Brain microvascular endothelial cell (primary cell): ENCODE measurements around the gene MYORG.

ENCODE experiments used
- DNase-seq: peaks from one replicate; pipeline ENCODE4 v3.0.0-alpha.2; 2020
- H3K27ac ChIP-seq: fragments of 250-450 bp; sonication (Bioruptor Pico); 2 replicates; pipeline ENCODE4 v1.5.1; 2020; ENCODE audit warnings: mild to moderate bottlenecking, moderate library complexity
- H3K27me3 ChIP-seq: fragments of 250-450 bp; sonication (Bioruptor Pico); replicated peaks from 2 replicates; pipeline ENCODE4 v1.5.1; 2020; ENCODE audit warnings: mild to moderate bottlenecking
- H3K36me3 ChIP-seq: fragments of 250-450 bp; sonication (Bioruptor Pico); replicated peaks from 2 replicates; pipeline ENCODE4 v1.5.1; 2020; ENCODE audit warnings: mild to moderate bottlenecking
- H3K4me3 ChIP-seq: 2 replicates; pipeline ENCODE4 v1.5.1; 2011; ENCODE audit warnings: low read depth, mild to moderate bottlenecking, control low read depth, low read length, moderate library complexity
- in situ Hi-C: cut with HindIII; loops from 2 replicates; pipeline ENCODE4 v1.10.0; 2017; ENCODE audit warnings: low sequenced_read_pairs, low pct_ligation_motif_present
- TF ChIP-seq, protein P1 (sequence below): IDR thresholded peaks from 2 replicates; pipeline ENCODE4 v1.5.1; 2011; ENCODE audit warnings: low read depth, mild to moderate bottlenecking, moderate library complexity, low read length, control low read depth, inconsistent platforms; ENCODE audit errors: missing control alignments

The MYORG gene

GRCh38 chr9:34383904-34384303 is 7.2 kb upstream of the MYORG start:
- no peaks in the 10 kb centered on the region for H3K27me3 ChIP-seq
- no peak for DNase-seq
- H3K36me3 ChIP-seq, result no peaks in the 10 kb centered on the region
- TF ChIP-seq, protein P1, sequence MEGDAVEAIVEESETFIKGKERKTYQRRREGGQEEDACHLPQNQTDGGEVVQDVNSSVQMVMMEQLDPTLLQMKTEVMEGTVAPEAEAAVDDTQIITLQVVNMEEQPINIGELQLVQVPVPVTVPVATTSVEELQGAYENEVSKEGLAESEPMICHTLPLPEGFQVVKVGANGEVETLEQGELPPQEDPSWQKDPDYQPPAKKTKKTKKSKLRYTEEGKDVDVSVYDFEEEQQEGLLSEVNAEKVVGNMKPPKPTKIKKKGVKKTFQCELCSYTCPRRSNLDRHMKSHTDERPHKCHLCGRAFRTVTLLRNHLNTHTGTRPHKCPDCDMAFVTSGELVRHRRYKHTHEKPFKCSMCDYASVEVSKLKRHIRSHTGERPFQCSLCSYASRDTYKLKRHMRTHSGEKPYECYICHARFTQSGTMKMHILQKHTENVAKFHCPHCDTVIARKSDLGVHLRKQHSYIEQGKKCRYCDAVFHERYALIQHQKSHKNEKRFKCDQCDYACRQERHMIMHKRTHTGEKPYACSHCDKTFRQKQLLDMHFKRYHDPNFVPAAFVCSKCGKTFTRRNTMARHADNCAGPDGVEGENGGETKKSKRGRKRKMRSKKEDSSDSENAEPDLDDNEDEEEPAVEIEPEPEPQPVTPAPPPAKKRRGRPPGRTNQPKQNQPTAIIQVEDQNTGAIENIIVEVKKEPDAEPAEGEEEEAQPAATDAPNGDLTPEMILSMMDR, result no peak
- in situ Hi-C loops, result no loop called here
- H3K4me3 ChIP-seq, result no peak overlapping the region
- no peak overlapping the region for H3K27ac ChIP-seq

DNA sequence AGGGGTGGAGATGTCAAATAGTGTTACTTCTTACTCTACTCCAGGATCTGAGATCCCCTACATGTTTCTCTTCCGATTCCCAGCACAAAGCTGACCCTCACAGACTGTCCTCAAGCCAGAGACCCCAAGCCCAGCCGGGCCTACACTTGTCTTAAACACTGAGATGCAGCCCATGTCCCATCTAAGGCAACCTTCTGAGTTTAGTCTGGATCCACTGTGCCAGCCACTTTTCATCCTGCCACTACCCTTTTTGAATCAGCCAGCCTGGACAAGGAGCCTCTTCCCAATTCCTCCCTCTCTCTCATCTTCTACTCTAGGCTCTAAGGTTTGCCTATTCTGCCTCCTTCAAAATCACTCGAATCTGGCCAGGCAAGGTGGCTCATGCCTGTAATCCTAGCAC is 6.2 kb upstream of the MYORG start:
- in situ Hi-C loops, result no loop called here
- Histone ChIP-seq H3K36me3 (no peaks in the 10 kb centered on the region), H3K4me3 (no peak overlapping the region), H3K27ac (no peak overlapping the region), H3K27me3 (no peaks in the 10 kb centered on the region)
- DNase-seq, result no peak
- TF ChIP-seq, protein P1, result no peak

- no peaks in the 10 kb centered on the region for H3K36me3 ChIP-seq
- no peak overlapping the region for H3K4me3 ChIP-seq
- TF ChIP-seq, protein P1, result no peak
- no peaks in the 10 kb centered on the region for H3K27me3 ChIP-seq
- in situ Hi-C loops, result no loop called here
- no peak for DNase-seq
- no peak overlapping the region for H3K27ac ChIP-seq
These were observed 5.4 kb upstream of the MYORG start for GRCh38 chr9:34382054-34382453.

- no peak overlapping the region for H3K27ac ChIP-seq
- no peaks in the 10 kb centered on the region for H3K27me3 ChIP-seq
- no peaks in the 10 kb centered on the region for H3K36me3 ChIP-seq
- no peak for DNase-seq
- in situ Hi-C loops, result no loop called here
- H3K4me3 ChIP-seq, result peak overlapping the region; percentile 57
- TF ChIP-seq, protein P1, result no peak
These were observed 4.6 kb upstream of the MYORG start for GRCh38 chr9:34381323-34381722.

GRCh38 chr9:34380511-34381315 is 4.0 kb upstream of the MYORG start:
- Histone ChIP-seq H3K36me3 (no peaks in the 10 kb centered on the region), H3K27me3 (no peaks in the 10 kb centered on the region), H3K27ac (no peak overlapping the region), H3K4me3 (peak overlapping the region; percentile 57)
- in situ Hi-C loops, result no loop called here
- peak; percentile 51 for DNase-seq
- TF ChIP-seq, protein P1, result no peak
